ENCODE measurements around the gene TMEM80.

TMEM80 gene

DNA sequence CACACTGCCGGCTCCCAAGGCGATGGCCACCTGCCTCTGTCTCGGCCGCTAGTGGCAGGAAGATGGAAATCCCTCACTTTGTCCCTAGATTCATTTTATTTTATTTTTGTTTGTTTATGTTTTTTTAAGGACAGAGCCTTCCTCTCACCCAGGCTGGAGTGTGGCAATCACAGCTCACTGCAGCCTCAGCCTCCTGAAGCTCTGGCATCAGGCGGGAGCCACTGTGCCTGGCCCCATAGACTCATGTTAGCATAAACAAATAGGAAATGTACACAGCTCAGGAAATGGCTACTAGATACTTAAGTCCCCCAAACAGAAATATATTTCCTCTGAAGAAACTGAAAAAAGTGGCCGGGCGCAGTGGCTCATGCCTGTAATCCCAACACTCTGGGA, 3.5 kb downstream of the TMEM80 start:
- no peak for DNase-seq (ENCODE audit: low read depth in 1 of 2, low spot score in 1 of 2)

DNA sequence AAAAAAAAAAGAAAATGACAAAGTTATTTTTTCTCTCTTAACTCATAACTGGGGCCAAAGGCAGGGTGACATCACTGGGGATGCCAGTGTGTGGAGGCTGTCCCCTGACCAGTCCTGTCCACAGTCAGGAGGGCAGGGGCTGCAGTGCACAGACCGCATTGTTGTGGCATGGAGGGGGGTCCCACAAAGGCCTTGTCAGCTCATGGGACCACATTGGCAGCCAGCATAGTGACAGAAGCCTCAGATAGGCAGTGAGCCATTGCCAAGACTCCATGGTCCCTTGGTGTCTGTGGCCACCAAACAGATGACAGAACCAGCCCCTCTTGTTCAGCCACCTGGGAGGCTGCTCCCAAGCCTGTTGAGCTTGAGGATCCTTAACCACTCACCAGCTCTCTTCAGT, 4.1 kb downstream of the TMEM80 start:
- DNase-seq (ENCODE audit: low read depth in 1 of 2, low spot score in 1 of 2), result no peak

- DNase-seq (ENCODE audit: low read depth in 1 of 2, low spot score in 1 of 2), result no peak
Measured at GRCh38 chr11:701741-702461, 6.3 kb downstream of the TMEM80 start.

DNA sequence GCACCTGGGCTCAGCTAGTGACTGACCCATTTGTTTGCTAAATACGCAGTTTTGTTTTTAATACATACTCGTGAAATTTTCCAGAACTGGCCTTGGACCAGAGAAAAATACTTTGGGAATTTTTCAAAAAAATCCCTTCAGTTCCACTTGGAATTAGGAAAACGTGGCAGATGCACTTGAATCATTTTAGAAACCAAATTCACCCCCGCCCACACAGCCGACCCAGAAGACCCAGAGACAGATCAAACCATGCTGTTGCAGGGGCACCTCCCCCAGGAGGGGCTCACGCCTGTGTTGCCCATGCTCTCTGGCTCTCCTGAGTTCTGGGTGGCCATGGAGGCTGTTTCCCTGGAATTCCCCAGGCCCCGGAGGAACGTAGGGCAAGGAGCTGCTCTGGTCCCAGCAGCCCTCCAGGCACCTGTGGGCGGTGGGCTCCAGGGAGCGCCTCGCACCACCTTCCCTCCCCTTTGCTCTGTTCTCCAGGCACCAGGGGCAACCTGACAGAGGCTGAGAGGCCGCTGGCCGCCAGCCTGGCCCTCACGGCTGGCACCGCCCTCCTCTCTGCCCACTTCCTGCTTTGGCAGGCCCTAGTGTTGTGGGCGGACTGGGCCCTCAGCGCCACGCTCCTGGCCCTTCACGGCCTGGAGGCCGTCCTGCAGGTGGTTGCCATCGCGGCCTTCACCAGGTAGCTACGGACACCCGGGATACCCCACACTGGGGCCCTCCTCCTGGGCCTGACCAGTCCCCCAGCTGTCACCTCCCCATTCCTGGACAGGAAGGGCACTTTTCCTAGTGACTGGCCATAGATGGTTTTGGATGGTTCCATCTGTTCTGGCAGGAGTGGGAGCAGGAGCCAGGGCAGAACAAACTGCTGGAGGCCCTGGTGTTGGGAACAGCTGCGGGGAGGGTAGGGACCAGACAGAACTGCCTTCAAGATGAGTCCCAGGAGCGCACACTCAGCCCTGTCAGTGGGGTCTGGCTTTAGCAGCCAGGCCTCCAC, 7.1 kb downstream of the TMEM80 start:
- DNase-seq (ENCODE audit: low read depth in 1 of 2, low spot score in 1 of 2), result no peak

DNA sequence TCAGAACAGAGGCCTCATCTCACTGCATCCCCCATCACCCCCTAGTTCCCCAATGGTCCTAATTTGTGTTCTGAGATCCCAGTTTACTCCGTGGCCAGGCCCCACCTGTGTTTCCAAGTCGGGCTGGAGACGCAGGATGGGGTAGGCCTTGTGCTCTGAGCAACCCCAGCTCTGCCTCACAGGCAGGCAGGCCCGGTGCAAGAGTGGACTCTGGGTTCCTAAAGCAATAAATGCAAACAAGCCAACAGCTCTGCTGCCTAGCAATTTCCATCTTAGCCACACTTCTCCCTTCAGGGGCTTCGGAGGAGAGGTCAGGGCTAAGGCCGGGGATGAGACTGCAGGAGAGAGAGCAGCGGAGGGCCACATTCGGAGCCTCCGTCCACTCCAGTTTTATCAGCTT, 7.9 kb downstream of the TMEM80 start:
- no peak for DNase-seq (ENCODE audit: low read depth in 1 of 2, low spot score in 1 of 2)

DNA sequence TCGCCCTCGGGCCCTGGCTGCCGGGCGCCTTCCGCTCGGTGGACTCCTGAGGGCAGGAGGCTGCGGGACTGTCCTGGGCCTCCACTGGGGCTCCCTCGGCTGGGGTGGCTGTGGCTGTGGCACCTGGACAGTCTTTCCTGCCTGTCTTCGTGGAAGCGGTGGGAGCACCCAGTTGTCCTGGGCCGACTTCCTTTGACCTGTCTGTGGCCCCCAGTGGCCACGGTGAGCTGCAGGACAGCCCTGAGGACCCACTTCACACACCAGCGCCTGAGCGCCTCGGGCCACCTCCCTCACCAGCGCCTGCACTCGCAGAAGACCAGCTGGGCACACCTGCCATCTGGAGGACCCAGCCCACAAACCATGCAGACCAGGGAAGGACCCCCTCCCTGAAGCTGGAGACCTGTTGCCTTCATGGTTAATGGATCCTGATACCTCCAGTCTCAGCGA, 8.6 kb downstream of the TMEM80 start:
- no peak for DNase-seq (ENCODE audit: low read depth in 1 of 2, low spot score in 1 of 2)

DNA sequence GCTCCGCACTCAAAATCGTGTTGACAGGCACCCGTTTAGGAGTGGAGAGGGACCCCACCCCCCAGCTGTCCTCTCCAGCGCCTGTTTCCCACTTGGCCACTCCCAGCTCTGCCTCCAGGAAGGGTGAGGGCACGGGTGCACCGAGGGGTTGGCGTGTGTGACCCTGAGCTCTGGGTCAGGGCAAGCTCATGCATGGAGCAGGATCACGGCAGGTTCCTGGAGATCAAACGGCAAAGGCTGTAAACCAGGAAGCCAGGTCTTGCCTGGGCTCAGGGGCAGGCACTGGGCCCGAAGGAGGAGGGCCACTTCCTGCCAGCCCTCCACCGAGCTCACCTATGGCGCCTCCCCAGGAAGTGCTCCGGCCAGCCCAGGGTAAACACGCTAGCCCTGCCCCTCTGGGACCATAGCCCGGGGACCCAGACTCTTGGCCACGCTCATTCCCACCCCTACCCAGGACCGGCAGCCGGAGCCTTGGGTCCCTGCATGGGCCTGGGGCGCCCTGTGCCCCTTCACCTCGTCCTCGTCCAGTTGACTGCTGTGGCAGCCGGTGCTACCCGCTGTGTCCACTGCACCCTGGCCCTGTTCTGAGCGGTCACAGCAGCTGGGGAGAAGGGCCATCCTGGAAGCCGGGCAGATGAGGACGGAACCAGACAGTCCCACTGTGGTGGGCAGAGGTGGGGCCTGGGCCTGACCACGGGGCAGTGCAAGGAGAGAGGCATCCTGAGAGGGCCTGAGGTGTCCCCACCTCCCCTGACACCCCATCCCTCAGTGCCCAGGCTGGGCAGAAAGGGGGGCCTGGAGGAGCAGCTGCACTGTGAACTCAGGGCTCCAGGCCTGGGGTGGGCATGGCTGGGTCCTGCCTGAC, 9.4 kb downstream of the TMEM80 start:
- no peak for DNase-seq (ENCODE audit: low read depth in 1 of 2, low spot score in 1 of 2)

GRCh38 chr11:705646-706438, 10.2 kb downstream of the TMEM80 start, which contains the start of gene EPS8L2:
EPS8L2 (plus strand) TSS chr11:706231; CDS start chr11:709408, 3,177 bp downstream.
- DNase-seq (ENCODE audit: low read depth in 1 of 2, low spot score in 1 of 2), result no peak

GRCh38 chr11:706439-706956, 10.9 kb downstream of the TMEM80 start:
- DNase-seq (ENCODE audit: low read depth in 1 of 2, low spot score in 1 of 2), result no peak

DNA sequence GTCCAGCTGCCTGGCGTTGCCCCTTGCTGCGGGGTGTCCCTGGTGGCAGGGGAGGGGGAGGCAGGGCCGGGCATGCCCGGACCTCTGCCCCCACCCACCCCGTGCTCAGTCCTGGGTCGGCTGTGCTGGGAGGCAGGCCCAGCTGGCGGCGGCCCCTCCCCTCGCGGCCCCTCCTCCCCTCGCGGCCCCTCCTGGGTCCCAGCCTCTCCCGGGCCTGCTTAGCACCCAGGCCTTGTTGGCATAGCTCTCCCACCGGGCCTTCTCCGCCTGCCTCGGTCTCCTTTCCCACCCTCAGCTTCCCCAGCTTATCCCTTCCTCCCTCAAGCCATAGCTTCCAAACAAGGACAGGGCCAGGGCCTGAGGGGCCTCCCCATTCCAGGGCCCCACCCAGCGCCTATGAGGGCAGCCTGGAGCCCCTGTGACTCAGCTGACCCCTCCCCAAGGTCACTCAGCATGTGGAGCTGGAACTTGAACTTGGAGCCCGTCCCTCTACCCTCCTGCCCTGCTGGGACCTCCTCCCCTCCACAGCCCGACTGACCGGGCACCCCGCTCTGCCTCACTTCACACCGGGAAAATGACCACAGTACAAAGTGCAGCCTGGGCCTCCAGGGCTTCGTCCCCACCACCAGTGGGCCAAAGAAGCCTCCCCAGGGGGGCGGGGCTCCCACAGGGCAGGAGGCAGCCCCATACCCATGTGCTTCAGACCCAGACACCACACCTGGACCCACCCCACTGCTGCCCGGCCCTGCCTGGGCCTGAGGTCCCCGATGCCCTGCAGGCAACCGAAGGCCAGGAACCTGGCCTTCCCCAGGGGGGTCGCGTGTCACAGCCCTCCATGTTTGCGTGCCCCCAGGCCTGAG, 11.6 kb downstream of the TMEM80 start:
- no peak for DNase-seq (ENCODE audit: low read depth in 1 of 2, low spot score in 1 of 2)

- no peak for DNase-seq (ENCODE audit: low read depth in 1 of 2, low spot score in 1 of 2)
Measured at GRCh38 chr11:707817-708420, 12.3 kb downstream of the TMEM80 start.

- DNase-seq (ENCODE audit: low read depth in 1 of 2, low spot score in 1 of 2), result no peak
Measured at GRCh38 chr11:708511-708910, 12.9 kb downstream of the TMEM80 start.

DNA sequence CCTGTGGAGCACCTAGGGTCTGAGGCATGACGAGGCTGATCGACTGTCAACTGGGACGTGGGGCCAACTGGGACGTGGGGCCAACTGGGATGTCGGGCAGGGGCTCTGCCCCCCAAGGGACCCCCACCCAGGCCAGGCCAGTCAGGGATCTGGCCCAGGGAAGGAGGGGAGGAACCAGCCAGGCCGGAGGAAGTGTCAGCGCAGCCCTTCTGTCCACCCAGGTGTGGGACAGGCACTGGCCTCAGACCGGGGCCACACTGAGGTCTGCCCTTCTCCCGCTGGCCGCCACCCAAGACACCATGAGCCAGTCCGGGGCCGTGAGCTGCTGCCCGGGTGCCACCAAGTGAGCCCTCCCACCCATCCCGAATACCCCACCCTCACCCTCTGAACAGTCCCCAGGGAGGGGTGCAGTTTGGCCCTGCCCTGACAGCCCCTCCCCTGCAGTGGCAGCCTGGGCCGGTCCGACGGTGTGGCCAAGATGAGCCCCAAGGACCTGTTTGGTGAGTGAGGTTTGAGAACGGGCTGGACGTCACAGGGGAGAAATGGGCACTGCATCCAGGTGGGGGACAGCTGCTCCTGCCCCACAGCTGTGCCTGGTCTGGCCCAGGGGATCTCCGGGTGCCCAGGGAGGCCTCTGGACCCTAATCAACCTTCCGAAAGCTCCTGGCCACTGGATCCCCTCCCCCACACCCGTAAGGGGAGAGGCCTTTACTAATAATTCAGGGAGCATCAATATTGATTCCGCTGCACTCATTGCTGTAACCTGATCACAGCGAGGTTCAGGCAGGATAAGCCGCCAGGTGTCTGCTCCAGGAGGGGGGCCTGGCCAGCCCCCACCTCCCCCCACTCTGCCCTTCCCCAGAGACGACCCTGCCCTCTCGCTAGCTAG, 13.7 kb downstream of the TMEM80 start:
- DNase-seq (ENCODE audit: low read depth in 1 of 2, low spot score in 1 of 2), result no peak

- no peak for DNase-seq (ENCODE audit: low read depth in 1 of 2, low spot score in 1 of 2)
Measured at GRCh38 chr11:714436-714835, 18.8 kb downstream of the TMEM80 start.

DNA sequence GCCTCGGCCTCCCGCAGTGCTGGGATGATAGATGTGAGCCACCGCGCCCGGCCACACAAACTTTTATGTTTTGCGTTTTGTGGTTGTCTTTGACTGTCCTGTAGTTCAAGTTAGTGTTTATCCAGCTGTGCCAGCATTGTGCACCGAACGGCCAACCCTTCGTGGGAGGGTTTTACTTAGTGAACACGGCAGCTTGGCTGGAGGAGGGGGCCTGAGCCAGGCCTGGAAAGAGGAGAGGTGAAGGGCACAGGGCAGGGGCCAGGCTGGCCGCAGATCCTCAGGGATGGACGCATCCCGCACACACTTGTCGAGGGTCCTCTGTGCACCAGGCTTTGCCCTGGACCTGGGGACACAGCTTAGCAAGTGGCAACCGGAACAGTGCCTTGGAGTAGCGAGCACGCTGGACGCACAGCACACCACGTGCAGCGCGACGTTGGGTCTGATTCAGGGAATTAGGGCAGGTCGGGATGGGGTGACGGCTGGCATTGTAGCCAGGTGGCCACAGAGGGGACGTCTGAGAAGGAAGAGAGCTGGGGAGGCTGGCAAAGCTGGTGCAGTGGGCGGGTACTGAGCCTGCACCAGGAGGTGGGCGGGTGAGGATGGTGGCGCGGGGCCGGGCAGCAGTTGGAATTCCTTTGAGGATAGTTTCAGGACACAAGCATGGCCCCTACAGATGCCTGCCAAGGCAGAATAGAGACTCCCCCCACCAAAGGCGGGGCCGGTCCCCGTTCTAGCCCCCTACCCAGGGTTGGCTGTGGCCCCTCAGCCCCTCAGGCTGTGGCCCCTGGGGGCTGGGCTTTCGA, 23.8 kb downstream of the TMEM80 start:
- no peak for DNase-seq (ENCODE audit: low read depth in 1 of 2, low spot score in 1 of 2)

DNA sequence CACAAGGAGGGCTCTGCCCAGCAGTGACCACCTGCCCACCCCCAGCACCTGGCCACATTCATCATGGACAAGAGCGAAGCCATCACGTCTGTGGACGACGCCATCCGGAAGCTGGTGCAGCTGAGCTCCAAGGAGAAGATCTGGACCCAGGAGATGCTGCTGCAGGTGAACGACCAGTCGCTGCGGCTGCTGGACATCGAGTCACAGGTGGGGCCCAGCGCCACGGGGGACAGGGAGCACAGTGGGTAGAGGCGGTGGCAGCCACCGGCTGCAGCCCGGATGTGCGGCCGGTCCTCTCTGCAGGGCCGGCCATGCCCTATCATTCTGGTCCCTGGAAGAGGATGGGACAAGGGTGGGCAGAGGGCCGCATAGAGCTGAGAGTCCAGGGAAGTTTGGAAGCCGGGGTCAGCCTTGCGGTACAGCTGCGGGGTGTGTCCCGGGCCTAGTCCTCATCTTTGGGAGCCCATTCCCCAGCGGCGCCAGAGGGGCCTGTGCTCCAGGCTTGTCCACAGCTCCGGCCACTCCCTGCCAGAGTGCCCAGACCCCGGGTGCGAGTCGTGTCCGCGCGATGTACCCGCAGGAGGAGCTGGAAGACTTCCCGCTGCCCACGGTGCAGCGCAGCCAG, 24.5 kb downstream of the TMEM80 start:
- DNase-seq (ENCODE audit: low read depth in 1 of 2, low spot score in 1 of 2), result no peak
